Lower lobe of right lung (tissue), 2 donors: ENCODE results near the gene DCST1. TPM values are rescaled to one million over a fixed set of nuclear protein-coding genes. Genes with fewer than 3 reads are reported as not detected.
A peak's percentile ranks its signal among the peaks of the same experiment; 100 is the strongest.

Experiments
- ATAC-seq, 2 donors: fragments of 200-7000 bp; cut with Tn5 transposase; one replicate each; pipeline ENCODE4 v1.9.1; 2020 to 2022; ENCODE audit warnings: mild to moderate bottlenecking in 2 of 2, moderate library complexity in 2 of 2
- DNase-seq: peaks from one replicate; pipeline ENCODE4 v3.0.0-alpha.2; 2020
- H3K27ac ChIP-seq: fragments of 200-600 bp; one replicate; pipeline ENCODE4 v1.8.0; 2022
- H3K27me3 ChIP-seq: fragments of 200-600 bp; one replicate; pipeline ENCODE4 v1.8.0; 2022; ENCODE audit warnings: low read depth
- H3K36me3 ChIP-seq: fragments of 200-600 bp; one replicate; pipeline ENCODE4 v1.8.0; 2022; ENCODE audit warnings: mild to moderate bottlenecking
- H3K4me1 ChIP-seq: fragments of 200-600 bp; one replicate; pipeline ENCODE4 v1.8.0; 2022
- H3K4me3 ChIP-seq: fragments of 200-600 bp; one replicate; pipeline ENCODE4 v1.8.0; 2022; ENCODE audit warnings: mild to moderate bottlenecking
- H3K9me3 ChIP-seq: fragments of 200-600 bp; one replicate; pipeline ENCODE4 v1.8.0; 2022
- CTCF ChIP-seq: fragments of 200-600 bp; IDR thresholded peaks from one replicate; pipeline ENCODE4 v1.8.0; 2022; ENCODE audit warnings: antibody characterized with exemption, mild to moderate bottlenecking
- intact Hi-C: fragments of 100-400 bp; cut with DNase I; formaldehyde crosslinking; loops from one replicate; pipeline ENCODE4 v1.11.0; 2022
- total RNA-seq: library from RNA; stranded (reverse); fragmentation: NEBNext Ultra II Directional; extraction: Animal tissue kit (Norgen Biotek cat#: 25700); gene quantifications from one replicate; pipeline ENCODE4 v1.2.1, GENCODE V29; 2021
- donor health status: DM: no; HTN: yes; CAD: no; lungs with severe emphysema.

DCST1 gene
- total RNA-seq, 1 donor from 2014 or later: not detected

DNA sequence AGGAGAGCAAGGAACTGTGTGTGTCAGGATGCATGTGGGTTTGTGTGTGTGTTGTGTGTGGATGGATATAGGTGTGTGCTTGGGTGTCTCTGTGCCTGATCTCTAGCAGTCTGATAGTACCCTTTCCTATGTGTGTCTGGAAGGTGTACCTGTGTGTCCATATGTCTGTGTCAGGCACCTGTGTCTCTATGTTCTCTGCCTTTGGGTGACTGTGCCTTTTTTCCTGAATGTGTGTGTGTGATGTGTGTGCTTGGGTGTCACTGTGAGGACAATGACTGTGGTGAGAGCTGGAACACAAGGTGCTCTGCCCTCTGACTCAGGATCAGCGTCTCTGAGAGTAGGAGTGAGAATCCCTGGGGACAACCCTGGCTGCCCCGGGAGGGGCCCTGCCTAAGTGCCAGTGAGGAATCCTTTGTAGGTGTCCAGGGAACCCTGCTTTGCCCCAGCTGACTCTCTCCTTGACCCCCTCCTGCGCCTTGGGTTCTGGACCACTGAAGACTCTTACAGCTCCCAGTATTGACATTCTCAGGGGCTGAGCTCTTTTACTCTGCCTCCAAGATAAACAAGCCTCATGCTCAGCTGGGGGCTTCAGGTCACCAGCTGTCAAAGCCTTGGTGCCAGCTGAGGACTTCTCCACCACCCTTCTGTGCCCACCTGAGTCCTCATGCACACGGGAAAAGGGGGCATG, 44.3 kb downstream of the DCST1 start:
- intact Hi-C loops: no loop called here
- ATAC-seq (no peak), DNase-seq (no peak)
- Histone ChIP-seq H3K36me3 (no peaks in the 10 kb centered on the region), H3K27ac (no peak overlapping the region), H3K27me3 (peaks cover 40% of the 10 kb centered on the region), H3K4me3 (peak overlapping the region; percentile 55), H3K4me1 (peaks cover 42% of the 10 kb centered on the region), H3K9me3 (no peaks in the 10 kb centered on the region)
- TF ChIP-seq CTCF: no peak

DNA sequence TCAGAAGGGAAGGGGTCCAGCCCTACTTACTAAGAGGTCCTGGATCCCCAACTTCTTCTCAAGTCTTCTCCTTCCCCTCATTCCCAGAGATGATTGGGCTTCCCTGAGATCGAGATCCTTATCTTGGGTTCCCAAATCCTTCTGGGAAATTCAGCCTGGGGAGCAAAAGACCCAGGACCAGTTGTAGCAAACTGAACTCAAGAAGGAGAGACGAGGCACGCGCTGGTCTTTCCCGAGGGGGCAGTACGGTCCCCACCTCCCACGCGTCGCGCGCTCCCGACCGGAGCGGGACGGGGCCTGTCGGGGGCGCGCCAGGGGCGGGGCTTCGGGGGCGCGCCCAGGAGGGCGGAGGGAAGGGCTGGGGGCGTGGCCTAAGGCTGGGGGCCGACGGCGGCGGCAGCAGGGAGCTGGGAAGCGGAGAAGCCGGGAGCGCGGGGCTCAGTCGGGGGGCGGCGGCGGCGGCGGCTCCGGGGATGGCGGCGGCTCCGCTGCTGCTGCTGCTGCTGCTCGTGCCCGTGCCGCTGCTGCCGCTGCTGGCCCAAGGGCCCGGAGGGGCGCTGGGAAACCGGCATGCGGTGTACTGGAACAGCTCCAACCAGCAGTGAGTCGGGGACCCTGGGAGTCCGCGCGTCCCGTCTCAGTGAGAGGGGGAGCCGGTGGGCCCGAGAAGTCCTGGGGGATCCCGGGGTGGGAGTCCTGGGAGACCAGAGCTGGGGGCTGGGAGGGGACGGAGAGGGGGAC, 45.0 kb downstream of the DCST1 start, which contains the start of gene EFNA3:
Gene EFNA3, plus strand, starts transcription at position 369 of the 741 bp plus-strand sequence. Its CDS starts 105 bp downstream, at position 474.
- intact Hi-C loops: no loop called here
- Histone ChIP-seq H3K9me3 (no peaks in the 10 kb centered on the region), H3K36me3 (no peaks in the 10 kb centered on the region), H3K27ac (no peak within 1 kb of the TSS), H3K27me3 (peaks cover 47% of the 10 kb centered on the region), H3K4me3 (peak within 1 kb of the TSS; percentile 55), H3K4me1 (peaks cover 46% of the 10 kb centered on the region)
- TF ChIP-seq CTCF: no peak
- ATAC-seq (peak; percentile 82 to 85), DNase-seq (peak; percentile 78)

DNA sequence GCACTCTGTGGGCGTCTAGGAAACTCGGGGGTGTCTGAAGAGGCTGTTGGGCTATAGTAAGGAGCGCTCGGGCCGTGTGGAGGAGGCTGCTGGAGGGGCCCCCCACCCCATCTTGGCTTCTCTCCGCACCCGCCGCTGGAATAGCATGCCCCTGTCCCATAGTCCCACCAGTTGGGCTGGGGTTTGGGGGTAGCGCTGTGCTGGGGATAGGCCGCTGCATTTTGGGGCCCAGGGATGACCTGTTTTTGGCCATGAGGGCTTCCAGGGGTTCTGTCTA, 45.5 kb downstream of the DCST1 start:
- Histone ChIP-seq H3K27me3 (peaks cover 52% of the 10 kb centered on the region), H3K36me3 (no peaks in the 10 kb centered on the region), H3K4me1 (peaks cover 50% of the 10 kb centered on the region), H3K9me3 (no peaks in the 10 kb centered on the region), H3K27ac (no peak overlapping the region), H3K4me3 (peak overlapping the region; percentile 55)
- intact Hi-C loops: no loop called here
- no peak for TF ChIP-seq CTCF
- no peak for ATAC-seq
- DNase-seq: no peak

GRCh38 chr1:155079487-155080311, 46.1 kb downstream of the DCST1 start:
- H3K4me1 ChIP-seq: peaks cover 55% of the 10 kb centered on the region
- H3K36me3 ChIP-seq: no peaks in the 10 kb centered on the region
- peak overlapping the region; percentile 55 for H3K4me3 ChIP-seq
- H3K9me3 ChIP-seq: no peaks in the 10 kb centered on the region
- TF ChIP-seq CTCF: no peak
- DNase-seq: no peak
- peaks cover 56% of the 10 kb centered on the region for H3K27me3 ChIP-seq
- peak in 1 of 2 donors; percentile 2 for ATAC-seq
- H3K27ac ChIP-seq: no peak overlapping the region
- intact Hi-C loops: no loop called here

DNA sequence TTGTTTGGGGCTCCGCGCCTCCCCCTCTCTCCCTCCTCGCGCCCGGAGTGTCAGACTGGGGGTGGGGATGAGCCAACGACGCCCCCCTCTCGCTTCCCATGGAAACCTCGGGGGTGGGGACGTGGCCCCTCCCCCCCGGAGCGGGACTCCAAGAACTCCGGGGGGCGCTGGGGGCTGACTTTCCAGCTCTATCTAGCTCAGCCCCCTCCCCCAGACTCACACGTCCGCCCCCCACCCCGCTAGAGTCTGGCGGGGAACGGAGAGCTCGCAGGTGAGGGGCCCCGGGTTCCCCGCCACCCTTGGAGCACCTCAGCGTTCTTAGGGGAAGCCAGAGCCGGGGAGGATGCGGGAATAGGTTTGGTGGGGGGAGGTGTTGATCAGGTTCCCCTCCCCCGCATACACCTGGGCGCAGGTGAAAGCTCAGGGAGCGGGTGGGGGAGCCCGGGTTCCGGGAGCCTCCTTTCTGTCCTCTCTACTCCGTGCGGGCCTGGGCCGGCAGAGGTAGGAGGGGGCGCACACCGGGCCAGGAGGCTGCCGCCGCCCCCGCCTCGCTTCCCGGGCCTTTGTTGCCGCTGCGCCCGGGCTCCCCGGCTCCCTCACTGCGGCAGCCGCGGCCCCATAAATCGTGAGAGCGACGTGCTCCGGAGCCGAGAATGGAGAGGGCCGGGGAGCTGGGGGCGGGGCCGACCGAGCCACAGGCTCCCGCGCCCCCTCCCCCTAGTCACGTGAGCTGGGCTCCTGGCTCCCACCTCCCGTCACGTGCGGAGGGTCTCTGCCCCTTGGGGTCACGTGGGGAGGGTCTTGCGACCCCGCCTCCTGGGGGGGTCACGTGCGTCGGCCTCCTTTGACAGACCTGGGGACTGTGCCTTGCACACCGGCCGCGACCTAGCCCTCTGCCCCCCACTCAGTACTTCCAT, 46.9 kb downstream of the DCST1 start:
- Histone ChIP-seq H3K4me1 (peaks cover 58% of the 10 kb centered on the region), H3K27me3 (peaks cover 56% of the 10 kb centered on the region), H3K9me3 (no peaks in the 10 kb centered on the region), H3K4me3 (peak overlapping the region; percentile 55), H3K36me3 (no peaks in the 10 kb centered on the region), H3K27ac (no peak overlapping the region)
- intact Hi-C loops: no loop called here
- no peak for TF ChIP-seq CTCF
- no peak for ATAC-seq
- no peak for DNase-seq
